Vagina (tissue), 2 donors: ENCODE data around the gene PCSK5.

Source experiments
- CTCF ChIP-seq, 3 experiments: fragments of 450-650 bp in 2 of 3; fragments of 200-600 bp in 1 of 3; sonication (generic) in 1 of 3; IDR thresholded peaks; one replicate each; pipeline ENCODE4 v1.5.1; 2017 to 2019; ENCODE audit warnings: antibody characterized with exemption in 3 of 3, mild to moderate bottlenecking in 2 of 3, moderate library complexity in 2 of 3
- POLR2AphosphoS5 ChIP-seq, 2 donors: sonication (generic); formaldehyde crosslinking; IDR thresholded peaks; one replicate each; pipeline ENCODE4 v1.9.0; 2017; ENCODE audit warnings: antibody characterized with exemption in 2 of 2, mild to moderate bottlenecking in 2 of 2, low read depth in 1 of 2; ENCODE audit not compliant: insufficient read depth in 1 of 2

GRCh38 chr9:75850459-75851200 is 39.8 kb upstream of the PCSK5 start:
- TF ChIP-seq CTCF (IDR thresholded peaks at IDR 0.05): no peak
- TF ChIP-seq POLR2AphosphoS5 (IDR thresholded peaks at IDR 0.05; ENCODE audit: insufficient read depth in 1 of 2, low read depth in 1 of 2): no peak
